Cardiac septum (tissue), 1 donor: ENCODE data around the gene PPP3R2. TPM values are rescaled to one million over a fixed set of nuclear protein-coding genes. Genes with fewer than 3 reads are reported as not detected.

Experiments
- DNase-seq: peaks from one replicate; pipeline ENCODE4 v3.0.0-alpha.2; 2020; ENCODE audit warnings: low spot score
- intact Hi-C: fragments of 100-400 bp; cut with DNase I; formaldehyde crosslinking; loops from one replicate; pipeline ENCODE4 v1.14.0; 2022
- long read RNA-seq: library from polyadenylated mRNA; unstranded; transcript quantifications from one replicate; pipeline ENCODE4 v2.0.0, GENCODE V29; 2021
- total RNA-seq: library from RNA; stranded (reverse); fragmentation: NEBNext Ultra II Directional; extraction: Animal tissue kit (Norgen Biotek cat#: 25700); gene quantifications from one replicate; pipeline ENCODE4 v1.2.1, GENCODE V29; 2021
- donor health status: DM: no; HTN: no; CAD: no.

The PPP3R2 gene
- not detected for total RNA-seq
- long read RNA-seq, result 0 reads

DNA sequence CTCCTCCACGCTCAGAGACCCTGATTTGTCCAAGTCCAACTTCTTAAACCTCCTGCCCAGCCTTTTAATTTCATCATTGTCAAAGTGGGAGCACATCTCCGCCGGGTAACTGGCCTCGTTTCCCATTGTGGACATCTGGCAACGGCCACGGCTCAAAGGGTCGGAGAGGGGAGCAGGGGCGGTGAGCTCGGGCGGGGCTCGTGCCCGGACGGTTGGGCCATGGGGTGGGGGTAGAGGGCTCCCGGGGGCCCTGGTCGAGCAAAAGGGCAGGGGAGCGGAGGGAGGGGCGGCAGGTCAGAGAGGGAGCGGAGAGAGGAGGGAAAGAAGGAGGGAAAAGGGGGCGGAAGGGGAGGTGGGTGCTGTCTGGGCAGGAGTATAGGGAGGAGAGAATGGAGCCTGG lies at the start of gene PPP3R2:
Gene PPP3R2 (minus strand): TSS at position 174 of the 400 bp plus-strand sequence. CDS start 48 bp downstream, at position 126.
- DNase-seq, result no peak
- intact Hi-C loops, result no loop called here

- DNase-seq, result no peak
- intact Hi-C loops, result no loop called here
Observed at GRCh38 chr9:101639785-101640665, 45.3 kb upstream of the PPP3R2 start.

DNA sequence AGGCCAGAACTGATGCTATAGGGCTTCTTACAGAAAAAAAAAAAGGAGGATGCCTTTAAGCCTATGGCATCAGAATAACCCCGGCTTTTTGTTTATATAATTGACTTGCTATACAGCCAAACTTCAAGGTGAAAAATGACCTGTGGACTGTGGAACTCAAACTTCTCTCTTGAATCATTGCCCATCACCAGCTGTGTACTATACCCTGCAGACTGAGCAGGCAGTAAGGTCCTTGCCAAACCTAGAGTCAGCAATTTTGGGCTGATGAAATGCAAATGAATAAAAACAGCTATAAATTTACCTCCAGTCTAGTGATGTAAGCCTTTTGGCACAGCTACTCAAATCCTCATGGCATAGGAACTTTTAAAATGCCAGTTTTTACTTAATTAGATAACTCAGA lies 44.5 kb upstream of the PPP3R2 start:
- intact Hi-C loops, result no loop called here
- DNase-seq, result no peak

GRCh38 chr9:101636247-101636646 lies 41.5 kb upstream of the PPP3R2 start:
- no peak for DNase-seq
- intact Hi-C loops, result no loop called here

DNA sequence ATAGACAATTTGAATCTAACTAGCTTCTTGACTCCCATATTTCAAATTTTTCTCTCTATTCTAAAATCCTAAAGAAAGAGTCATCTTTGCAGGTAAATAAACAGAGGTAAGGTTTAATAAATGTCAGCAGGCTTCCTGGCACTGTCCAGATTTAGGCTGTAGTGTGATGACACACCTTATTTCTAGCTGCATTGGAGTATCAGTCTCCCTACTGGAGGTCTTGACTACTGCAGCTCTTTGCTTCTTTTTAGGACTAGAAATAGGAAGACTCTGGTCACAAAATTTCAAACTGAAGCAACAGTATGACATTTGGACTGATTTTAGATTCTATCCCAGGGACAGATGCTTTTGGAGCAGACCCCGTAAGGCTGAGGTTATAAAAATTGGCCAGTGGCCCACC lies 40.7 kb upstream of the PPP3R2 start:
- intact Hi-C loops, result no loop called here
- no peak for DNase-seq

DNA sequence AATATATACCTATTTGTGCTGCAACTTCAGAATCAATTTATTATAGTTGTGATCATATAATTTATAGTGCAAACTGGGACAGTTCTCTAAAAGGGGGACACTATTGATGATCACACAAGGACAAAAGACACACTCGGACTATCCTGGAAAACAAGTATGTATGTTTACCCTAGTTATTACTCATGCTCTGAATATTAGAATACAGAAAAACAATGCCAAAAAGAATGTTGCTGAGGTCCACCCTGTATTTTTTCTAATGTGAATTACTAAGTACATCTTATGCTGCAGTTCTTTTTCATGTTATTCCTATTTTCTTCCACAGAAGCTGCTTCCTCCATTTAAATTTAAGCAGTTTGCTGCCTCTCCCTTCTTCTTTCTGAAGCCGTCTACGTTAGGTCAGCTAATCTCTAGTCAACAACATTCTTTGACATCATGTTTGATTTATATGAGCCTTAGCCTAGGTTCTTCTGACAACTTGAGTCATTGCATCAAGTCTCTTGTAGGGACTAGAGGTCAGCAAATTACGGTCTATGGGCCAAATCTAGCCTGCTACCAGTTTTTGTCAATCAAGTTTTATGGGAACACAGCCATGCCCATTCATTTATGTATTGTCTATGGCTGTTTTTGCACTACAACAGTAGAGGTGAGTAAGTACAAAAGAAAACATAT lies 40.1 kb upstream of the PPP3R2 start:
- intact Hi-C loops, result no loop called here
- DNase-seq, result no peak

DNA sequence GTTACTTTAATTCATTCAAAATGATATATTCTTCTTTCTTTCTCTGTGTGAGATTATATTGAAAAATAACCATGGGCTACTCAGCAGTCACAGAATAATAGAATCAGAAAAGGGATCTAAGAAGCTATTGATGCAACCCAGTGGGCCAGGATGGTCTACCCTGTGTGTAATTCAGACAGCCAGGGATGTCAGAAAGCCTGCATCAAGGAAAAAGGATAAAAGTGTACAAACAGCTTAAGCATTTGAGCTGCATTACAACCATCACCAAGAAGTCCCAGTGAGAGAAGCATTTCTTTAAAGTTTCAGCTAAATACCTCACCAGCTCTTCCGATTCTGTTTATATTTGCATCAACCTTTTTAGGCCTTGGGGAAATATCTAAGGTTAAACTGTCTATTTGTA lies 37.8 kb upstream of the PPP3R2 start:
- intact Hi-C loops, result no loop called here
- no peak for DNase-seq

DNA sequence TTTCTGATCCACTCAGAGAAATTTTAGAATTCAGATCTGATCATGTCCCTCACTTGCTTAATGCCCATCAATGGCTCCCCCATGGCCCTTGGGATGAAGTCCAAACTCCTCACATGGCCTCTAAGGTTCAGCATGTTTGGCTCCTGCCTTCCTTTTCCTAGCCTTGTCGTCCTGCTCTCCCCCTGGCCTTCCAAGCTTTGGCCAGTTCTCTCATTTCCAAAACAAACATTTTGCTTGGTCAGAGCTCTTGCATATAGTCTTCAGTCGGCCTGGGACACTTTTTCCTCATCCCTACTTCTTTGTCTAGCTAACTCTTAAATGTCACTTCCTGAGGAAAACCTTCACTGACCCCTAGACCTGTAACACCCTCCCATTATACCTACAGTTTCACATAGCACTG lies 37.1 kb upstream of the PPP3R2 start:
- DNase-seq, result no peak
- intact Hi-C loops, result no loop called here

DNA sequence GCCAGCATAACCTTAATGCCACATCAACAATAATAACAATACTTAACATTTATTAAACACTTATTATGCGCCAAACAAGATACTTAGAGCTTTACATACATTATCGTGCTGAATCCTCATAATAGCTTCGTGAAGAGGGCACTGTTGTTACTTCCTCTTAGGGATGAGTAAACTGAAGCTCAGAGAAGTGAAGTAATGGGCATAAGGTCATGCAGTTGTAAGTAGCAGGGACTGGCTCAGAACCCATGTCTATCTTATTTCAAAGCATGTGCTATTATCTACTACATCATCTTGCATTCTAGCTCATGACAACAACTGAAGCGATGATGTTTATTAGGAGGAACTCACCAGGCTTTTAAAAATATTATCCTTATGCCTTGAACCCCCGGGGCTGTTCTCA lies 34.9 kb upstream of the PPP3R2 start:
- no peak for DNase-seq
- intact Hi-C loops, result no loop called here

DNA sequence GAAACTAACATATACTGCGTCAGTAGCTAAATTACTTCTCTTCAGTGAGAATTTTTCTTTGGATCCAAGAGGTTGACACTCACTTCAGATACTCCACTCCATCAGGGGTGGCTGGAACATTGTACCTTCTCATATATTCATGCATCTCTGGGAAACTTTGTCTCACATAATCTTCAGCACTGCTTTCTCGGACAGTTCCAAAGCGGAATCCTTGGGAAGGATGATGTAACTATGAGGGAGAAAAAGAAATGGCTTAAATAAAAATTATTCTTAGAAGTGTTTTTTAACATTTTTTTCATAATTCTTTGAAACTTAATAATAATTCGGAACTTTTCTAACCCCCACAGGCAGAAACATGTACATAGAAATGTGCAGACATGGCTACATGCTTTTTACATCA lies 33.4 kb upstream of the PPP3R2 start:
- DNase-seq, result no peak
- intact Hi-C loops, result no loop called here

GRCh38 chr9:101626295-101626694 lies 31.5 kb upstream of the PPP3R2 start:
- no peak for DNase-seq
- intact Hi-C loops, result no loop called here

GRCh38 chr9:101625876-101626275 lies 31.1 kb upstream of the PPP3R2 start:
- intact Hi-C loops, result no loop called here
- no peak for DNase-seq

GRCh38 chr9:101620452-101620851 lies 25.7 kb upstream of the PPP3R2 start:
- intact Hi-C loops, result no loop called here
- no peak for DNase-seq

DNA sequence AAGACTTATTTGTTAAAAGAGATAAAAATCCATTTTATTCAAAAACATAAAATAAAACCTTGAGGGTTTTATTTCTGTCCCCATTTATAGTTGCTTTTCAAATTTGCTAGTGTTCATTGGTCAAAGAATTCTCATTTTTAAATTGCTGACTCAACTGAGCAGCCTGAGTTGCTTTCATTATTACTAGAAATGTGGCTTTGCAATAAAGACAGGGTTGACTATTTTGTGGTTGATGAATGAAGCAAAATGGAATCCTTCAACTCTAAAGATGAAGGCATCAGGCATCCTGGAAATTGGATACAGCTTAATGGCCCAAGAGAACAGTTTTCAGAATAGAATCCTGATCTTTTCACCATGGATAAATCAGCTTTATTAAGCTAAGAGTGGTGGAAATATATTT lies 23.9 kb upstream of the PPP3R2 start:
- no peak for DNase-seq
- intact Hi-C loops, result no loop called here

GRCh38 chr9:101605547-101605946 lies 10.8 kb upstream of the PPP3R2 start:
- no peak for DNase-seq
- intact Hi-C loops, result no loop called here

DNA sequence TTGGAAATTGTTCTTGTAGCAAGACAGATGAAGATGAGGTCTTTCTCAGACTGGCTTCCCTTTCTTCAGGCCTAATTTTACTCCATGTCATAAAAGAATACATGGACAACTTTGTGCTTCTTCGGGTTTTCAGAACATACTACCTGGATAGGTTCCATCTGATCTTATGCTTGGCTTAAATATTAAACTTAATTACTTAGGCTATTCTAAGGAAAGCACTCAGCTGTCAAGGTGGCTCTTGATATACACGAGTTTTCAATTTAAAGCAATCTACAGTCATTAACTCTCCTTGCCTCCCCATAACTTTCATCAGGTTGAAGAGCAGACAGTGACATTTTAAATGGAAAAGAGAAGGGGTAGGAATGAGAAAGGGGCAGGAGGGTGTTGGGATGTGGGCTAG lies 9.5 kb upstream of the PPP3R2 start:
- intact Hi-C loops, result no loop called here

GRCh38 chr9:101601904-101602765 lies 7.4 kb upstream of the PPP3R2 start:
- no peak for DNase-seq
- intact Hi-C loops, result no loop called here

More for the DNA sequence above, 9.5 kb upstream of the PPP3R2 start:
- no peak for DNase-seq

GRCh38 chr9:101593345-101593744 lies 1.4 kb downstream of the PPP3R2 start:
- intact Hi-C loops, result no loop called here
- DNase-seq, result no peak

- no peak for DNase-seq
- intact Hi-C loops, result no loop called here
Observed at GRCh38 chr9:101592788-101593187, 2.0 kb downstream of the PPP3R2 start.

DNA sequence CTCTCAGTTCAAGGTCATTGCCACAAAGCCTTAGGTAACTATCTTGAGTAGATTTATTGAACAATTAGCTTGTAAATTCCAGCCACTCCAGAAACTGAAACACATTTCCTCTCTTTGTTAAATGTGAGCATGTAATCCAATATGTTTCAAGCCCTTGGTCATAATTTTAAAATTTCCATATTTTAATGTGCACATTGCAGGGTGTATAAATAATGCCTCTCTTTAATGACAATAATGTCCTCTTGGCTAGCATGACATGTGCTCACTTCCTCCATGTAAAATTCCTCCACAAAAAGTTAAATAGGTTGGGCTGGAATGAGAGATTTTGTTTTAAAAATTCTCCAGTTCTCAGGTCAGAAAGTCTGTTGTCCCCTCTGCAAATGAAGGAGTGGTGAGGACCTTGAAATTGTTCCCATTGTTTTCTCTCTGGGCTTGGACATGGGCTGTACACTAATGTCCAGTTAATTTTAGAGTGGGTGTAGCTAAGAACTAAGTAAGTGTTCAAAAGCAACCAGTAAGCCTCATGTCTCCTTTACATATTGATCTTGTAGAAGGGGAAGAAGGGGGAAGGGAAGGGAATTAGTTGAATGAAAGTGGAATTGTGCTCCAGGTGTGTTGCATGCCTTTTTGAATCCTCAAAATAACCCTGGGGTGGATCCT lies 2.9 kb downstream of the PPP3R2 start:
- DNase-seq, result no peak
- intact Hi-C loops, result no loop called here
